ENCODE measurements around the gene VPS35L. TPM values are rescaled to one million over a fixed set of nuclear protein-coding genes. Genes with fewer than 3 reads are reported as not detected.

The VPS35L gene
- total and polyA plus RNA-seq, 2 of the 13 experiments (the other 11 are each of a cell fraction or from before 2014, with no cell fraction given), result 1.4 to 1.6 TPM

- TF ChIP-seq ZBTB34 (CRISPR knock-in tag; IDR thresholded peaks at IDR 0.05) (no peak), FOXA1 (IDR thresholded peaks at IDR 0.05) (peak; percentile 91), FOXA1 (CRISPR knock-in tag; IDR thresholded peaks at IDR 0.05) (peak; percentile 92), SMAD1 (CRISPR knock-in tag; IDR thresholded peaks at IDR 0.05; ENCODE audit: borderline replicate concordance, low read depth) (no peak), HOMEZ (CRISPR knock-in tag; IDR thresholded peaks at IDR 0.05; ENCODE audit: low read depth) (peak; percentile 66), MXD3 (CRISPR knock-in tag; IDR thresholded peaks at IDR 0.05) (no peak), ZNF354B (CRISPR knock-in tag; IDR thresholded peaks at IDR 0.05) (no peak), CBX1 (IDR thresholded peaks at IDR 0.05; ENCODE audit: low read depth) (no peak), ZNF747 (CRISPR knock-in tag; IDR thresholded peaks at IDR 0.05; ENCODE audit: borderline replicate concordance) (no peak), ZFP1 (CRISPR knock-in tag; IDR thresholded peaks at IDR 0.05) (no peak), GTF3A (CRISPR knock-in tag; conservative IDR thresholded peaks at IDR 0.05) (no peak), ZNF362 (CRISPR knock-in tag; IDR thresholded peaks at IDR 0.05; ENCODE audit: borderline replicate concordance) (no peak), REPIN1 (CRISPR knock-in tag; IDR thresholded peaks at IDR 0.05; ENCODE audit: borderline replicate concordance, low read depth) (0 out of 2 replicates have a peak, but pooled peaks have one; percentile 24), ZBTB43 (CRISPR knock-in tag; conservative IDR thresholded peaks at IDR 0.05) (peak; percentile 97), MTA3 (CRISPR knock-in tag; IDR thresholded peaks at IDR 0.05) (no peak), PHB2 (IDR thresholded peaks at IDR 0.05; ENCODE audit: partially characterized antibody) (no peak)
- TF ChIP-seq, protein P1, sequence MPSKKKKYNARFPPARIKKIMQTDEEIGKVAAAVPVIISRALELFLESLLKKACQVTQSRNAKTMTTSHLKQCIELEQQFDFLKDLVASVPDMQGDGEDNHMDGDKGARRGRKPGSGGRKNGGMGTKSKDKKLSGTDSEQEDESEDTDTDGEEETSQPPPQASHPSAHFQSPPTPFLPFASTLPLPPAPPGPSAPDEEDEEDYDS (CRISPR knock-in tag; IDR thresholded peaks at IDR 0.05), result no peak
- TF ChIP-seq, protein P2, sequence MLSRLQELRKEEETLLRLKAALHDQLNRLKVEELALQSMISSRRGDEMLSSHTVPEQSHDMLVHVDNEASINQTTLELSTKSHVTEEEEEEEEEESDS (CRISPR knock-in tag; IDR thresholded peaks at IDR 0.05; ENCODE audit: borderline replicate concordance), result no peak
- TF ChIP-seq, protein P3, sequence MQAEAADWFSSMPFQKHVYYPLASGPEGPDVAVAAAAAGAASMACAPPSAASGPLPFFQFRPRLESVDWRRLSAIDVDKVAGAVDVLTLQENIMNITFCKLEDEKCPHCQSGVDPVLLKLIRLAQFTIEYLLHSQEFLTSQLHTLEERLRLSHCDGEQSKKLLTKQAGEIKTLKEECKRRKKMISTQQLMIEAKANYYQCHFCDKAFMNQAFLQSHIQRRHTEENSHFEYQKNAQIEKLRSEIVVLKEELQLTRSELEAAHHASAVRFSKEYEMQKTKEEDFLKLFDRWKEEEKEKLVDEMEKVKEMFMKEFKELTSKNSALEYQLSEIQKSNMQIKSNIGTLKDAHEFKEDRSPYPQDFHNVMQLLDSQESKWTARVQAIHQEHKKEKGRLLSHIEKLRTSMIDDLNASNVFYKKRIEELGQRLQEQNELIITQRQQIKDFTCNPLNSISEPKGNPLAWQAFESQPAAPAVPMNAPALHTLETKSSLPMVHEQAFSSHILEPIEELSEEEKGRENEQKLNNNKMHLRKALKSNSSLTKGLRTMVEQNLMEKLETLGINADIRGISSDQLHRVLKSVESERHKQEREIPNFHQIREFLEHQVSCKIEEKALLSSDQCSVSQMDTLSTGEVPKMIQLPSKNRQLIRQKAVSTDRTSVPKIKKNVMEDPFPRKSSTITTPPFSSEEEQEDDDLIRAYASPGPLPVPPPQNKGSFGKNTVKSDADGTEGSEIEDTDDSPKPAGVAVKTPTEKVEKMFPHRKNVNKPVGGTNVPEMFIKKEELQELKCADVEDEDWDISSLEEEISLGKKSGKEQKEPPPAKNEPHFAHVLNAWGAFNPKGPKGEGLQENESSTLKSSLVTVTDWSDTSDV (CRISPR knock-in tag; IDR thresholded peaks at IDR 0.05), result no peak
- TF ChIP-seq, protein P4, sequence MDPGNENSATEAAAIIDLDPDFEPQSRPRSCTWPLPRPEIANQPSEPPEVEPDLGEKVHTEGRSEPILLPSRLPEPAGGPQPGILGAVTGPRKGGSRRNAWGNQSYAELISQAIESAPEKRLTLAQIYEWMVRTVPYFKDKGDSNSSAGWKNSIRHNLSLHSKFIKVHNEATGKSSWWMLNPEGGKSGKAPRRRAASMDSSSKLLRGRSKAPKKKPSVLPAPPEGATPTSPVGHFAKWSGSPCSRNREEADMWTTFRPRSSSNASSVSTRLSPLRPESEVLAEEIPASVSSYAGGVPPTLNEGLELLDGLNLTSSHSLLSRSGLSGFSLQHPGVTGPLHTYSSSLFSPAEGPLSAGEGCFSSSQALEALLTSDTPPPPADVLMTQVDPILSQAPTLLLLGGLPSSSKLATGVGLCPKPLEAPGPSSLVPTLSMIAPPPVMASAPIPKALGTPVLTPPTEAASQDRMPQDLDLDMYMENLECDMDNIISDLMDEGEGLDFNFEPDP (CRISPR knock-in tag; conservative IDR thresholded peaks at IDR 0.05), result no peak
Observed at GRCh38 chr16:19744670-19745069, 189.2 kb downstream of the VPS35L start (continued).

Data from HepG2 (cell line).